GM23338 (cell line): ENCODE data around the gene GPX1. TPM values are rescaled to one million over a fixed set of nuclear protein-coding genes. Genes with fewer than 3 reads are reported as not detected.

ENCODE experiments used
- ATAC-seq: fragments of 200-7000 bp; cut with Tn5 transposase; 3 replicates; pipeline ENCODE4 v1.9.1; 2020
- DNase-seq: peaks from one replicate; pipeline ENCODE4 v3.0.0-alpha.2; 2015; ENCODE audit warnings: low spot score
- H2AFZ ChIP-seq: fragments of 200-600 bp; sonication (generic); 2 replicates; pipeline ENCODE4 v1.8.0; 2016; ENCODE audit warnings: antibody characterized with exemption, mild to moderate bottlenecking, moderate library complexity
- H3F3A ChIP-seq: fragments of 200-600 bp; sonication (generic); replicated peaks from 2 replicates; pipeline ENCODE4 v1.8.0; 2017; ENCODE audit warnings: antibody characterized with exemption, mixed run types, low read depth
- H3K27ac ChIP-seq: fragments of 200-600 bp; sonication (generic); 2 replicates; pipeline ENCODE4 v1.6.1; 2016; ENCODE audit warnings: low read depth
- H3K27me3 ChIP-seq: fragments of 200-600 bp; sonication (generic); 2 replicates; pipeline ENCODE4 v1.8.0; 2016; ENCODE audit warnings: mild to moderate bottlenecking, mixed run types, moderate library complexity; ENCODE audit not compliant: insufficient read depth
- H3K36me3 ChIP-seq: fragments of 200-600 bp; sonication (generic); 2 replicates; pipeline ENCODE4 v1.8.0; 2016; ENCODE audit warnings: mild to moderate bottlenecking; ENCODE audit not compliant: insufficient read depth
- H3K4me1 ChIP-seq: fragments of 200-600 bp; sonication (generic); 2 replicates; pipeline ENCODE4 v1.8.0; 2016; ENCODE audit warnings: mild to moderate bottlenecking, moderate library complexity; ENCODE audit not compliant: insufficient read depth
- H3K4me2 ChIP-seq: fragments of 200-600 bp; sonication (generic); 2 replicates; pipeline ENCODE4 v1.7.1; 2017; ENCODE audit warnings: mixed run types
- H3K4me3 ChIP-seq: fragments of 200-600 bp; sonication (generic); 2 replicates; pipeline ENCODE4 v1.6.1; 2016; ENCODE audit warnings: mixed run types
- H3K79me2 ChIP-seq: fragments of 200-600 bp; sonication (generic); replicated peaks from 2 replicates; pipeline ENCODE4 v1.8.0; 2017; ENCODE audit warnings: mild to moderate bottlenecking; ENCODE audit not compliant: insufficient read depth
- H3K9me2 ChIP-seq: fragments of 200-600 bp; sonication (generic); 2 replicates; pipeline ENCODE4 v1.8.0; 2017; ENCODE audit not compliant: insufficient read depth
- H4K20me1 ChIP-seq: fragments of 200-600 bp; sonication (generic); replicated peaks from 2 replicates; pipeline ENCODE4 v1.8.0; 2017; ENCODE audit warnings: mild to moderate bottlenecking; ENCODE audit not compliant: insufficient read depth
- H3K27ac Mint-ChIP-seq: 2 replicates; pipeline ENCODE4 v1.8.0; 2020; ENCODE audit warnings: inconsistent platforms, mild to moderate bottlenecking, moderate library complexity, mixed read lengths
- H3K27me3 Mint-ChIP-seq: 3 replicates; pipeline ENCODE4 v1.8.0; 2022; ENCODE audit warnings: low read depth, mild to moderate bottlenecking, moderate library complexity, mixed read lengths, inconsistent platforms; ENCODE audit not compliant: insufficient read depth, poor library complexity
- H3K36me3 Mint-ChIP-seq: 3 replicates; pipeline ENCODE4 v1.8.0; 2021; ENCODE audit warnings: low read depth, mild to moderate bottlenecking, inconsistent platforms, moderate library complexity, mixed read lengths
- H3K4me1 Mint-ChIP-seq: 3 replicates; pipeline ENCODE4 v1.8.0; 2020; ENCODE audit warnings: mild to moderate bottlenecking, inconsistent platforms, mixed read lengths
- H3K4me3 Mint-ChIP-seq: 3 replicates; pipeline ENCODE4 v1.8.0; 2021; ENCODE audit warnings: moderate library complexity, mild to moderate bottlenecking, inconsistent platforms, mixed read lengths
- H3K9me3 Mint-ChIP-seq: 3 replicates; pipeline ENCODE4 v1.8.0; 2020; ENCODE audit warnings: moderate library complexity, mild to moderate bottlenecking, inconsistent platforms, mixed read lengths
- CTCF ChIP-seq, 2 experiments: fragments of 200-600 bp in 1 of 2; sonication (generic) in 1 of 2; conservative IDR thresholded peaks; 2 replicates each; pipeline versions ENCODE4 v1.5.1 to v1.6.1; 2016 to 2017; ENCODE audit warnings: antibody characterized with exemption in 2 of 2, low read depth in 2 of 2, mild to moderate bottlenecking in 2 of 2, moderate library complexity in 1 of 2
- ETS1 ChIP-seq: IDR thresholded peaks from 2 replicates; pipeline ENCODE4 v1.6.1; 2016; ENCODE audit warnings: antibody characterized with exemption
- EZH2 ChIP-seq: fragments of 200-600 bp; sonication (generic); IDR thresholded peaks from one replicate; pipeline ENCODE4 v1.8.0; 2017; ENCODE audit warnings: antibody characterized with exemption, mild to moderate bottlenecking, low read depth; ENCODE audit not compliant: unreplicated experiment
- EZH2phosphoT487 ChIP-seq: fragments of 200-600 bp; sonication (generic); IDR thresholded peaks from one replicate; pipeline ENCODE4 v1.8.1; 2018; ENCODE audit warnings: antibody characterized with exemption; ENCODE audit not compliant: unreplicated experiment
- NANOG ChIP-seq: IDR thresholded peaks from 2 replicates; pipeline ENCODE4 v1.6.1; 2016; ENCODE audit warnings: antibody characterized with exemption, borderline replicate concordance
- POLR2AphosphoS5 ChIP-seq: IDR thresholded peaks from 2 replicates; pipeline ENCODE4 v1.6.1; 2016; ENCODE audit warnings: antibody characterized with exemption, low read depth
- REST ChIP-seq: IDR thresholded peaks from one replicate; pipeline ENCODE4 v1.6.1; 2018; ENCODE audit warnings: antibody characterized with exemption; ENCODE audit not compliant: unreplicated experiment
- ZNF114 ChIP-seq: fragments of 250-450 bp; sonication (Bioruptor Pico); IDR thresholded peaks from 2 replicates; pipeline ENCODE4 v1.5.0; 2020; ENCODE audit warnings: mild to moderate bottlenecking, moderate library complexity
- ZNF462 ChIP-seq: fragments of 250-450 bp; sonication (Bioruptor Pico); IDR thresholded peaks from 2 replicates; pipeline ENCODE4 v1.5.0; 2020; ENCODE audit warnings: mild to moderate bottlenecking, moderate library complexity
- polyA plus RNA-seq: library from polyadenylated mRNA; unstranded; fragments of >200 nt; fragmentation: Nextera tagmentation; extraction: Ambion mirVana; gene quantifications from 2 replicates; pipeline ENCODE4 v1.2.1, GENCODE V29; 2016
- total RNA-seq: library from RNA; depleted of rRNA; stranded (reverse); fragments of >200 nt; shearing (Covaris generic); gene quantifications from 2 replicates; pipeline ENCODE4 v1.2.3, GENCODE V29; 2014

Gene GPX1
- total and polyA plus RNA-seq, 2 experiments from 2014 or later: 247 to 394 TPM

GRCh38 chr3:49351521-49352011 is 6.6 kb downstream of the GPX1 start:
- H4K20me1 ChIP-seq: peaks cover 2% of the 10 kb centered on the region; the same call in 1 of the 2 replicates
- Mint-ChIP-seq H3K27me3 (peaks cover 6% of the 10 kb centered on the region), H3K36me3 (peaks cover 27% of the 10 kb centered on the region), H3K9me3 (peaks cover 2% of the 10 kb centered on the region; the same call in 1 of the 3 replicates), H3K4me3 (no peak overlapping the region), H3K4me1 (peaks cover 8% of the 10 kb centered on the region), H3K27ac (no peak overlapping the region)
- H3K4me3 ChIP-seq: no peak overlapping the region
- H3K9me2 ChIP-seq: no peaks in the 10 kb centered on the region
- no peak overlapping the region for H3K27ac ChIP-seq
- H3K27me3 ChIP-seq: no peaks in the 10 kb centered on the region
- DNase-seq: no peak
- H3K4me2 ChIP-seq: no peak overlapping the region
- H3K36me3 ChIP-seq: peaks cover 6% of the 10 kb centered on the region
- H3F3A ChIP-seq: 0 out of 2 replicates have a peak, but pooled peaks cover 4% of the 10 kb centered on the region
- H2AFZ ChIP-seq: no peak overlapping the region
- no peak for TF ChIP-seq ZNF114 (CRISPR knock-in tag)
- no peak for TF ChIP-seq ETS1
- no peak for TF ChIP-seq EZH2phosphoT487
- no peak for TF ChIP-seq REST
- no peak for TF ChIP-seq EZH2
- TF ChIP-seq NANOG: no peak
- no peak for TF ChIP-seq CTCF (conservative IDR thresholded peaks at IDR 0.05; ENCODE audit: low read depth in 2 of 2)
- no peak for TF ChIP-seq POLR2AphosphoS5
- TF ChIP-seq ZNF462 (CRISPR knock-in tag): no peak
- H3K79me2 ChIP-seq: peaks cover 4% of the 10 kb centered on the region; the same call in 1 of the 2 replicates
- H3K4me1 ChIP-seq: no peaks in the 10 kb centered on the region
- ATAC-seq: peak; percentile 33; the same call in 2 of the 3 replicates
